GM19240 (cell line): Measurements from ENCODE around the gene SLC44A3.

Experiments used
- DNase-seq: peaks from one replicate; pipeline ENCODE4 v3.0.0; 2011; ENCODE audit warnings: low spot score; ENCODE audit not compliant: insufficient read length

Gene SLC44A3

GRCh38 chr1:94872771-94873495 is 52.8 kb downstream of the SLC44A3 start:
- no peak for DNase-seq

GRCh38 chr1:94873520-94874351 is 53.6 kb downstream of the SLC44A3 start:
- no peak for DNase-seq

GRCh38 chr1:94874423-94874822 is 54.3 kb downstream of the SLC44A3 start:
- DNase-seq = no peak

GRCh38 chr1:94875794-94876193 is 55.6 kb downstream of the SLC44A3 start:
- no peak for DNase-seq

- no peak for DNase-seq
These were observed 56.2 kb downstream of the SLC44A3 start for GRCh38 chr1:94876362-94876761.

GRCh38 chr1:94878329-94878728 is 58.2 kb downstream of the SLC44A3 start:
- DNase-seq = no peak

- peak; percentile 8 for DNase-seq
These were observed 63.5 kb downstream of the SLC44A3 start for GRCh38 chr1:94883691-94884090.

- no peak for DNase-seq
These were observed 63.9 kb downstream of the SLC44A3 start for GRCh38 chr1:94884106-94884505.

- no peak for DNase-seq
These were observed 64.3 kb downstream of the SLC44A3 start for GRCh38 chr1:94884507-94884906.

- DNase-seq = no peak
These were observed 66.2 kb downstream of the SLC44A3 start for GRCh38 chr1:94886361-94886760.

GRCh38 chr1:94887106-94887505 is 66.9 kb downstream of the SLC44A3 start:
- no peak for DNase-seq

- no peak for DNase-seq
These were observed 67.5 kb downstream of the SLC44A3 start for GRCh38 chr1:94887603-94888171.

- no peak for DNase-seq
These were observed 68.0 kb downstream of the SLC44A3 start for GRCh38 chr1:94888201-94888600.

- DNase-seq = no peak
These were observed 72.6 kb downstream of the SLC44A3 start for GRCh38 chr1:94892604-94893254.

- DNase-seq = no peak
These were observed 74.5 kb downstream of the SLC44A3 start for GRCh38 chr1:94894630-94895029.

GRCh38 chr1:94895518-94895917 is 75.4 kb downstream of the SLC44A3 start:
- no peak for DNase-seq

GRCh38 chr1:94898491-94899385 is 78.6 kb downstream of the SLC44A3 start:
- no peak for DNase-seq

- DNase-seq = no peak
These were observed 79.6 kb downstream of the SLC44A3 start for GRCh38 chr1:94899756-94900155.

- no peak for DNase-seq
These were observed 81.7 kb downstream of the SLC44A3 start for GRCh38 chr1:94901841-94902240.

GRCh38 chr1:94903280-94904009 is 83.3 kb downstream of the SLC44A3 start:
- DNase-seq = no peak
